SK-N-MC (cell line): ENCODE results near the gene IL1RN.

ENCODE experiments used
- FOXP2 ChIP-seq: optimal IDR thresholded peaks from 2 replicates; pipeline ENCODE3; 2011; ENCODE audit warnings: mild to moderate bottlenecking, moderate library complexity; ENCODE audit not compliant: insufficient read depth; ENCODE audit errors: extremely low read length, control extremely low read depth
- POLR2AphosphoS5 ChIP-seq: IDR thresholded peaks from 2 replicates; pipeline ENCODE4 v1.6.1; 2012; ENCODE audit warnings: mild to moderate bottlenecking, low read depth, low read length, borderline replicate concordance

- TF ChIP-seq FOXP2 (no peak), POLR2AphosphoS5 (no peak)
Observed at GRCh38 chr2:113162173-113162572, 34.8 kb downstream of the IL1RN start.
